OCI-LY3 (cell line): Measurements from ENCODE around the gene FNIP2.

Source experiments
- H2AFZ ChIP-seq: fragments of 200-600, 300-600 bp; shearing (Covaris generic); 2 replicates; pipeline ENCODE4 v1.6.0; 2014; ENCODE audit warnings: antibody characterized with exemption, low read depth, low read length
- H3K27ac ChIP-seq: fragments of 200-600, 300-600 bp; sonication (generic); 2 replicates; pipeline ENCODE4 v1.5.1; 2014; ENCODE audit warnings: mild to moderate bottlenecking, low read length, moderate library complexity, mixed read lengths
- H3K27me3 ChIP-seq: fragments of 200-600, 300-600 bp; sonication (generic); 2 replicates; pipeline ENCODE4 v1.6.1; 2014; ENCODE audit warnings: low read depth, low read length, mixed read lengths
- H3K36me3 ChIP-seq: fragments of 200-600, 300-600 bp; sonication (generic); replicated peaks from 2 replicates; pipeline ENCODE3; 2014; ENCODE audit warnings: low read depth, low read length, mixed read lengths
- H3K4me1 ChIP-seq: fragments of 300-600, 200-600 bp; sonication (generic); 2 replicates; pipeline ENCODE4 v1.6.1; 2014; ENCODE audit warnings: low read length, mixed read lengths
- H3K4me2 ChIP-seq: fragments of 200-600, 300-600 bp; sonication (generic); 2 replicates; pipeline ENCODE4 v1.6.1; 2014; ENCODE audit warnings: low read length, mixed read lengths
- H3K4me3 ChIP-seq: fragments of 300-600, 200-600 bp; sonication (generic); 2 replicates; pipeline ENCODE4 v1.5.1; 2014; ENCODE audit warnings: antibody characterized with exemption, mild to moderate bottlenecking, low read length, moderate library complexity
- H3K79me2 ChIP-seq: fragments of 300-600, 200-600 bp; shearing (Covaris generic); 2 replicates; pipeline ENCODE4 v1.6.1; 2014; ENCODE audit warnings: mild to moderate bottlenecking, low read length, mixed read lengths
- H3K9ac ChIP-seq: fragments of 300-600, 200-600 bp; shearing (Covaris generic); 2 replicates; pipeline ENCODE4 v1.6.0; 2014; ENCODE audit warnings: mild to moderate bottlenecking, low read length, moderate library complexity
- H3K9me3 ChIP-seq: fragments of 200-600, 300-600 bp; shearing (Covaris generic); 2 replicates; pipeline ENCODE4 v1.6.1; 2014; ENCODE audit warnings: low read length, mixed read lengths; ENCODE audit not compliant: insufficient read depth
- H4K20me1 ChIP-seq: fragments of 200-600, 300-600 bp; sonication (generic); 2 replicates; pipeline ENCODE4 v1.6.1; 2016; ENCODE audit warnings: low read length, mixed read lengths; ENCODE audit not compliant: insufficient read depth
- EZH2phosphoT487 ChIP-seq: fragments of 200-600 bp; shearing (Covaris generic); IDR thresholded peaks from 2 replicates; pipeline ENCODE4 v1.6.1; 2018; ENCODE audit warnings: antibody characterized with exemption, mixed run types, low read depth
- TF ChIP-seq, protein P1 (sequence below): fragments of 200-600, 300-600 bp; sonication (generic); IDR thresholded peaks from 2 replicates; pipeline ENCODE4 v1.5.1; 2014; ENCODE audit warnings: antibody characterized with exemption, low read length, low read depth

Gene FNIP2

DNA sequence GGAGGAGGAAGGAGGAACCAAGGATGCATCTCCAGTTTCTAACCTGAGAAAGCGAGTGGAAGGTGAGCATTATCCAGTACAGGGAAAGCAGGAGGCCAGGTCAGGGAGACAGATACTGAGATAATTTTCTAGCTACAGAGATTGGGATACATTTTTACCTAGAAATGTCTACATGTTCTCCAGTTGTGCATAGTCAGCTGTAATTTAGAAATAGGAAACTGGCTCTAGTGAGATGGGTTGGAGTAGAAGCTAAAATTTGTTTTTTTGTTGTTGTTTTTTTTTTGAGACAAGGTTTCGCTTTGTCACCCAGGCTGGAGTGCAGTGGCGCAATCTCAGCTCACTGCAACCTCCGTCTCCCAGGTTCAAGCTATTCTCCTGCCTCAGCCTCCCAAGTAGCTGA lies 71.3 kb downstream of the FNIP2 start:
- H4K20me1 ChIP-seq, result no peaks in the 10 kb centered on the region

DNA sequence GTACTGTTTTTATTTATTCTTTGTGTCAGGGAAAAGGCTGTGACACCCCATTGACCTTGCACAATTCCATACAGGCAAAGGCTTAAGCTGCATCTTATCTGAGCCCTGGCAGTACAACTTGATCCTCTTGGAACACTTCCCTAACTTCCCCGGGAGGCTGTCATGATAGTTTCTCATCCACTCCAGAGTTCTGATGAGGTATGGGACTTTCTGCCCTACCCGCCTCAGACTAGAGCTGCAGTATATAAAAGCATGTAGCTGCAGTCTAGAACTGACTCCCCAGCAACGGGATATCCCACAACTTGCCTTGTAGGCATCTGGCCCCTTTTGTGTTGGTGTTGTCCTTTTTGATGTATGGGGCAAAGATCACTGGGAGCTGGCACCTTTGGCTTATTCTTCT lies 72.7 kb downstream of the FNIP2 start:
- H3K9me3 ChIP-seq, result no peaks in the 10 kb centered on the region
- no peak overlapping the region for H3K9ac ChIP-seq
- H3K79me2 ChIP-seq, result no peaks in the 10 kb centered on the region
- no peak overlapping the region for H3K4me3 ChIP-seq
- no peaks in the 10 kb centered on the region for H3K36me3 ChIP-seq
- no peak overlapping the region for H3K4me2 ChIP-seq
- no peaks in the 10 kb centered on the region for H4K20me1 ChIP-seq
- no peak overlapping the region for H3K27ac ChIP-seq
- peaks cover 56% of the 10 kb centered on the region for H3K27me3 ChIP-seq
- no peak for TF ChIP-seq EZH2phosphoT487
- TF ChIP-seq, protein P1, sequence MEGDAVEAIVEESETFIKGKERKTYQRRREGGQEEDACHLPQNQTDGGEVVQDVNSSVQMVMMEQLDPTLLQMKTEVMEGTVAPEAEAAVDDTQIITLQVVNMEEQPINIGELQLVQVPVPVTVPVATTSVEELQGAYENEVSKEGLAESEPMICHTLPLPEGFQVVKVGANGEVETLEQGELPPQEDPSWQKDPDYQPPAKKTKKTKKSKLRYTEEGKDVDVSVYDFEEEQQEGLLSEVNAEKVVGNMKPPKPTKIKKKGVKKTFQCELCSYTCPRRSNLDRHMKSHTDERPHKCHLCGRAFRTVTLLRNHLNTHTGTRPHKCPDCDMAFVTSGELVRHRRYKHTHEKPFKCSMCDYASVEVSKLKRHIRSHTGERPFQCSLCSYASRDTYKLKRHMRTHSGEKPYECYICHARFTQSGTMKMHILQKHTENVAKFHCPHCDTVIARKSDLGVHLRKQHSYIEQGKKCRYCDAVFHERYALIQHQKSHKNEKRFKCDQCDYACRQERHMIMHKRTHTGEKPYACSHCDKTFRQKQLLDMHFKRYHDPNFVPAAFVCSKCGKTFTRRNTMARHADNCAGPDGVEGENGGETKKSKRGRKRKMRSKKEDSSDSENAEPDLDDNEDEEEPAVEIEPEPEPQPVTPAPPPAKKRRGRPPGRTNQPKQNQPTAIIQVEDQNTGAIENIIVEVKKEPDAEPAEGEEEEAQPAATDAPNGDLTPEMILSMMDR, result no peak
- H2AFZ ChIP-seq, result no peak overlapping the region
- H3K4me1 ChIP-seq, result no peaks in the 10 kb centered on the region

More for the DNA sequence above, 71.3 kb downstream of the FNIP2 start:
- no peak overlapping the region for H3K4me3 ChIP-seq
- no peaks in the 10 kb centered on the region for H3K4me1 ChIP-seq
- no peak for TF ChIP-seq EZH2phosphoT487
- TF ChIP-seq, protein P1, result no peak
- H3K9me3 ChIP-seq, result no peaks in the 10 kb centered on the region
- H3K9ac ChIP-seq, result no peak overlapping the region
- H3K27me3 ChIP-seq, result peaks cover 51% of the 10 kb centered on the region
- H2AFZ ChIP-seq, result no peak overlapping the region
- no peaks in the 10 kb centered on the region for H3K36me3 ChIP-seq
- H3K79me2 ChIP-seq, result no peaks in the 10 kb centered on the region
- no peak overlapping the region for H3K4me2 ChIP-seq
- no peak overlapping the region for H3K27ac ChIP-seq

DNA sequence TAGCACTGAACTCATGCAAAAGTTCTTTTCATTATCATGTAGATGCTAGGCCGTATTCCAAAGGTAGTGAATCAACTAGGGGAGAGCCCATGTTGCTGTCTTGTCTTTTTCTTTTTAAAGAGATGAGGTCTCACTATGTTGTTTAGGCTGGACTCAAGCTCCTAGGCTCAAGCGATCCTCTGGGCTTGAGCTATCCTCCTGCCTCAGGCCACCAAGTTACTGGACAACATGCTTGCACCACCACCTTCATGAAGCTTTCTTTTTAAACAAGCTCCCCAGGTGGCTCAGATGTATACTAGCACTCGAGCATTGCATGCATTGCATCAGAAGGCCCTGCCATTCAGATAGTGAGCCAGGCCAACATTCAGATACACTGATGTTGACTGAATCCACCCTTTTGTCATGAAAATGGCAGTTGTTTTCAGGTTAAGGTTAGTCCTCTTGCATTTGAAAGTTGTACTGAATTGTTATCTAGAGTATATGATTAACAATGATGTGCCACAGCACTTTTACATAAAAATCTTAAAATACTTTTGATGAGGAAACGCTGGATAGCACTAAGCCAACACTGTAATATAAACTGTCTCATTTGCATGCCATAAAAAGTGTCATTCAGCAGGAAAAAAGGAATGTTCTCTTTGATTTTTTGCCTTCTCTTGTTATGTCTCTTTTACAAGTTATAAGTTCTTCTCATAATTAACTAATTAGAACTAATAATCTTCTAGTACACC lies 76.7 kb downstream of the FNIP2 start:
- no peak overlapping the region for H2AFZ ChIP-seq
- H3K36me3 ChIP-seq, result no peaks in the 10 kb centered on the region
- H3K27me3 ChIP-seq, result peaks cover 72% of the 10 kb centered on the region
- no peaks in the 10 kb centered on the region for H4K20me1 ChIP-seq
- no peak overlapping the region for H3K4me3 ChIP-seq
- H3K27ac ChIP-seq, result no peak overlapping the region
- no peaks in the 10 kb centered on the region for H3K9me3 ChIP-seq
- no peaks in the 10 kb centered on the region for H3K4me1 ChIP-seq
- H3K4me2 ChIP-seq, result no peak overlapping the region
- H3K9ac ChIP-seq, result no peak overlapping the region
- TF ChIP-seq EZH2phosphoT487, result no peak
- TF ChIP-seq, protein P1, result no peak
- no peaks in the 10 kb centered on the region for H3K79me2 ChIP-seq

DNA sequence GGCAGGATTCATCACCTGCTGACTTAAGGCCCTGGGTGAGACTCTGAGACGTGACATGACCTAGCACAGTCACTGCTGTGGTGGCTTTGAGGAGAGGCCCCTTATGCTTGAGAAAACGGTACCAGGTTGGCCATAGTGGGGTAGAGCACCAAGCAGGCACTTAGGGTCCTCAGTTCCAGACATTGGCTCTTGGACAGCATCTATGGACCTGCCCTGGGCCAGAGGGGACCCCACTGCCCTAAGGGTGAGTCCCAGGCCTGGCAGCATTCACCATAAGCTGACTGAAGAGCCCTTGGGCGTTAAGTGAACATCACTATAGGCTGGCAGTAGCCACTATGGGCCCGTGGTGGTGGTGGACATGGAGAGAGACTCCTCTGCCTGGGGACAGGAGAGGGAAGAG lies 78.7 kb downstream of the FNIP2 start:
- TF ChIP-seq, protein P1, result no peak
- TF ChIP-seq EZH2phosphoT487, result no peak
- Histone ChIP-seq H3K9ac (no peak overlapping the region), H3K27me3 (peaks cover 73% of the 10 kb centered on the region), H2AFZ (no peak overlapping the region), H4K20me1 (no peaks in the 10 kb centered on the region), H3K4me1 (no peaks in the 10 kb centered on the region), H3K4me2 (no peak overlapping the region), H3K4me3 (no peak overlapping the region), H3K36me3 (no peaks in the 10 kb centered on the region), H3K79me2 (no peaks in the 10 kb centered on the region), H3K9me3 (no peaks in the 10 kb centered on the region), H3K27ac (no peak overlapping the region)
